ENCODE data around the gene RDH12. TPM values are rescaled to one million over a fixed set of nuclear protein-coding genes. Genes with fewer than 3 reads are reported as not detected.

RDH12 gene
- total RNA-seq, 1 donor from 2014 or later, result not detected

GRCh38 chr14:67735336-67736147, 33.9 kb downstream of the RDH12 start:
- Mint-ChIP-seq H3K9me3 (no peaks in the 10 kb centered on the region), H3K27ac (no peak overlapping the region), H3K27me3 (ENCODE audit: insufficient read depth) (peaks cover 6% of the 10 kb centered on the region), H3K36me3 (ENCODE audit: low read depth) (no peaks in the 10 kb centered on the region), H3K4me3 (no peak overlapping the region), H3K4me1 (ENCODE audit: low read depth) (no peaks in the 10 kb centered on the region)
- intact Hi-C loops (cut with micrococcal nuclease), result no loop called here
- no peak for DNase-seq (ENCODE audit: low spot score)

- H3K36me3 Mint-ChIP-seq (ENCODE audit: low read depth), result no peaks in the 10 kb centered on the region
- H3K4me3 Mint-ChIP-seq, result no peak overlapping the region
- peaks cover 6% of the 10 kb centered on the region for H3K27me3 Mint-ChIP-seq (ENCODE audit: insufficient read depth)
- H3K27ac Mint-ChIP-seq, result no peak overlapping the region
- no peaks in the 10 kb centered on the region for H3K9me3 Mint-ChIP-seq
- intact Hi-C loops (cut with micrococcal nuclease), result no loop called here
- DNase-seq (ENCODE audit: low spot score), result no peak
- H3K4me1 Mint-ChIP-seq (ENCODE audit: low read depth), result no peaks in the 10 kb centered on the region
Observed at GRCh38 chr14:67736771-67737170, 35.1 kb downstream of the RDH12 start.

- Mint-ChIP-seq H3K36me3 (ENCODE audit: low read depth) (no peaks in the 10 kb centered on the region), H3K4me1 (ENCODE audit: low read depth) (no peaks in the 10 kb centered on the region), H3K27me3 (ENCODE audit: insufficient read depth) (peaks cover 6% of the 10 kb centered on the region), H3K9me3 (no peaks in the 10 kb centered on the region), H3K4me3 (no peak overlapping the region), H3K27ac (no peak overlapping the region)
- no peak for DNase-seq (ENCODE audit: low spot score)
- intact Hi-C loops (cut with micrococcal nuclease), result no loop called here
Observed at GRCh38 chr14:67738740-67739504, 37.2 kb downstream of the RDH12 start.

GRCh38 chr14:67744046-67744445, 42.4 kb downstream of the RDH12 start:
- Mint-ChIP-seq H3K27ac (no peak overlapping the region), H3K9me3 (no peaks in the 10 kb centered on the region), H3K4me3 (no peak overlapping the region), H3K27me3 (ENCODE audit: insufficient read depth) (no peaks in the 10 kb centered on the region), H3K36me3 (ENCODE audit: low read depth) (peaks cover 18% of the 10 kb centered on the region), H3K4me1 (ENCODE audit: low read depth) (peaks cover 13% of the 10 kb centered on the region)
- intact Hi-C loops (cut with micrococcal nuclease), result no loop called here
- DNase-seq (ENCODE audit: low spot score), result no peak

- H3K36me3 Mint-ChIP-seq (ENCODE audit: low read depth), result peaks cover 27% of the 10 kb centered on the region
- peak overlapping the region; percentile 32 for H3K27ac Mint-ChIP-seq
- DNase-seq (ENCODE audit: low spot score), result no peak
- intact Hi-C loops (cut with micrococcal nuclease), result no loop called here
- no peaks in the 10 kb centered on the region for H3K9me3 Mint-ChIP-seq
- H3K4me1 Mint-ChIP-seq (ENCODE audit: low read depth), result peaks cover 13% of the 10 kb centered on the region
- H3K27me3 Mint-ChIP-seq (ENCODE audit: insufficient read depth), result no peaks in the 10 kb centered on the region
- no peak overlapping the region for H3K4me3 Mint-ChIP-seq
Observed at GRCh38 chr14:67746927-67747326, 45.2 kb downstream of the RDH12 start.

GRCh38 chr14:67748312-67748711, 46.6 kb downstream of the RDH12 start:
- peaks cover 13% of the 10 kb centered on the region for H3K4me1 Mint-ChIP-seq (ENCODE audit: low read depth)
- intact Hi-C loops (cut with micrococcal nuclease), result no loop called here
- H3K27ac Mint-ChIP-seq, result no peak overlapping the region
- H3K36me3 Mint-ChIP-seq (ENCODE audit: low read depth), result peaks cover 33% of the 10 kb centered on the region
- H3K4me3 Mint-ChIP-seq, result no peak overlapping the region
- DNase-seq (ENCODE audit: low spot score), result no peak
- no peaks in the 10 kb centered on the region for H3K27me3 Mint-ChIP-seq (ENCODE audit: insufficient read depth)
- no peaks in the 10 kb centered on the region for H3K9me3 Mint-ChIP-seq

GRCh38 chr14:67749341-67750084, 47.8 kb downstream of the RDH12 start:
- intact Hi-C loops (cut with micrococcal nuclease), result no loop called here
- peaks cover 42% of the 10 kb centered on the region for H3K36me3 Mint-ChIP-seq (ENCODE audit: low read depth)
- H3K9me3 Mint-ChIP-seq, result no peaks in the 10 kb centered on the region
- H3K4me3 Mint-ChIP-seq, result no peak overlapping the region
- DNase-seq (ENCODE audit: low spot score), result no peak
- H3K27ac Mint-ChIP-seq, result no peak overlapping the region
- no peaks in the 10 kb centered on the region for H3K27me3 Mint-ChIP-seq (ENCODE audit: insufficient read depth)
- peaks cover 13% of the 10 kb centered on the region for H3K4me1 Mint-ChIP-seq (ENCODE audit: low read depth)

GRCh38 chr14:67756496-67756895, 54.8 kb downstream of the RDH12 start:
- Mint-ChIP-seq H3K36me3 (ENCODE audit: low read depth) (peaks cover 40% of the 10 kb centered on the region), H3K27ac (no peak overlapping the region), H3K9me3 (no peaks in the 10 kb centered on the region), H3K4me1 (ENCODE audit: low read depth) (no peaks in the 10 kb centered on the region), H3K27me3 (ENCODE audit: insufficient read depth) (no peaks in the 10 kb centered on the region), H3K4me3 (no peak overlapping the region)
- intact Hi-C loops (cut with micrococcal nuclease), result no loop called here
- DNase-seq (ENCODE audit: low spot score), result no peak

- Mint-ChIP-seq H3K4me1 (ENCODE audit: low read depth) (no peaks in the 10 kb centered on the region), H3K27ac (no peak overlapping the region), H3K9me3 (no peaks in the 10 kb centered on the region), H3K36me3 (ENCODE audit: low read depth) (peaks cover 38% of the 10 kb centered on the region), H3K4me3 (no peak overlapping the region), H3K27me3 (ENCODE audit: insufficient read depth) (no peaks in the 10 kb centered on the region)
- intact Hi-C loops (cut with micrococcal nuclease), result no loop called here
- no peak for DNase-seq (ENCODE audit: low spot score)
Observed at GRCh38 chr14:67757175-67757574, 55.5 kb downstream of the RDH12 start.

GRCh38 chr14:67759916-67760315, 58.2 kb downstream of the RDH12 start:
- Mint-ChIP-seq H3K4me3 (no peak overlapping the region), H3K27me3 (ENCODE audit: insufficient read depth) (no peaks in the 10 kb centered on the region), H3K9me3 (no peaks in the 10 kb centered on the region), H3K27ac (no peak overlapping the region), H3K4me1 (ENCODE audit: low read depth) (no peaks in the 10 kb centered on the region), H3K36me3 (ENCODE audit: low read depth) (peaks cover 24% of the 10 kb centered on the region)
- intact Hi-C loops (cut with micrococcal nuclease), result no loop called here
- DNase-seq (ENCODE audit: low spot score), result no peak

- Mint-ChIP-seq H3K27me3 (ENCODE audit: insufficient read depth) (no peaks in the 10 kb centered on the region), H3K27ac (no peak overlapping the region), H3K4me3 (no peak overlapping the region), H3K9me3 (no peaks in the 10 kb centered on the region), H3K4me1 (ENCODE audit: low read depth) (no peaks in the 10 kb centered on the region), H3K36me3 (ENCODE audit: low read depth) (peaks cover 18% of the 10 kb centered on the region)
- no peak for DNase-seq (ENCODE audit: low spot score)
- intact Hi-C loops (cut with micrococcal nuclease), result no loop called here
Observed at GRCh38 chr14:67762051-67762450, 60.4 kb downstream of the RDH12 start.

- intact Hi-C loops (cut with micrococcal nuclease), result no loop called here
- Mint-ChIP-seq H3K4me3 (no peak overlapping the region), H3K36me3 (ENCODE audit: low read depth) (peaks cover 22% of the 10 kb centered on the region), H3K4me1 (ENCODE audit: low read depth) (no peaks in the 10 kb centered on the region), H3K27me3 (ENCODE audit: insufficient read depth) (no peaks in the 10 kb centered on the region), H3K9me3 (no peaks in the 10 kb centered on the region), H3K27ac (no peak overlapping the region)
- no peak for DNase-seq (ENCODE audit: low spot score)
Observed at GRCh38 chr14:67763158-67763822, 61.6 kb downstream of the RDH12 start.

Data from activated T-helper 1 cell treated with anti-CD3 and anti-CD28 coated beads, Interleukin-12 subunit alpha, Interleukin-12 subunit beta, Interleukin-2, Interleukin-4 antibody, amounts not matched to agents 30 ng/mL and 10 ng/mL and 1 ng/mL, durations not matched to agents 14 hours and 24 hours and 36 hours (primary cell).